Activated CD4-positive, CD25-positive, alpha-beta regulatory T cell treated with anti-CD3 and anti-CD28 coated beads, Interleukin-2, amount 50 U/mL, for 72 hours (primary cell): Measurements from ENCODE around the gene CUL4A.
"Not testable (repeated sequence)": the region's sequence is repeated elsewhere in the genome, so short reads cannot be mapped to it uniquely, and the experiment has no call there.

Source experiments
- DNase-seq: peaks from one replicate; pipeline ENCODE4 v3.0.0; 2021

The CUL4A gene

DNA sequence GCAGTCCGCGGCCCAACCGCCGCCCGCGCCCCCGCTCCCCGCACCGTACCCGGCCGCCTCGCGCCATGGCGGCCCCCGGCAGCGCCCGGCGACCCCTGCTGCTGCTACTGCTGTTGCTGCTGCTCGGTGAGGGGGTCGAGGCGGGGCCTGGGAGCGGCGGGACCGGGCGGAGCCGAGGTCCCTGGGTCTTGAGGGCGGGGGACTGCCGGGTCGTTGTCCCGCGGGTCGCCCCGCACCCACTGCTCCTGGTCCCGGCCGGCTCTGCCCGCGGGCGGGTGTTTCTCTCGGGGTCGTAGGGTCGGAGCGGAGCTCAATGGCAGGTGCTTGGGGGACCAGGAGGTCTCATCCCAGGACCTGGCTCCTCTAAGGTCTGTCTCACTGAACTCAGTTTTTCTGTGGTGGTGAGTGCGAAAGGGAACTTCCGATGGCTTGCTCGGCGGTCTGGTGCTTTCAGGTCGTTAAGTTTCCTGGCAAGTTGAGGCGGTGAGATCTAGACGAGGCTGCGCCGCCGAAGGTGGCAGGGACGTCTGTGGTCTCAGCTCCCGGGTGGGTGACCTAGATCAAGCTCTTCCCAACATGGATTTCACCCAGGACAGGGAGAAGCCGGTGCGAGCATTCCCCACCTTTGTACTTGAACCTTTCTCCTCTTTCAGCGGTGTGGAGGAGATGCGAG, 88.1 kb downstream of the CUL4A start:
- DNase-seq: no peak

DNA sequence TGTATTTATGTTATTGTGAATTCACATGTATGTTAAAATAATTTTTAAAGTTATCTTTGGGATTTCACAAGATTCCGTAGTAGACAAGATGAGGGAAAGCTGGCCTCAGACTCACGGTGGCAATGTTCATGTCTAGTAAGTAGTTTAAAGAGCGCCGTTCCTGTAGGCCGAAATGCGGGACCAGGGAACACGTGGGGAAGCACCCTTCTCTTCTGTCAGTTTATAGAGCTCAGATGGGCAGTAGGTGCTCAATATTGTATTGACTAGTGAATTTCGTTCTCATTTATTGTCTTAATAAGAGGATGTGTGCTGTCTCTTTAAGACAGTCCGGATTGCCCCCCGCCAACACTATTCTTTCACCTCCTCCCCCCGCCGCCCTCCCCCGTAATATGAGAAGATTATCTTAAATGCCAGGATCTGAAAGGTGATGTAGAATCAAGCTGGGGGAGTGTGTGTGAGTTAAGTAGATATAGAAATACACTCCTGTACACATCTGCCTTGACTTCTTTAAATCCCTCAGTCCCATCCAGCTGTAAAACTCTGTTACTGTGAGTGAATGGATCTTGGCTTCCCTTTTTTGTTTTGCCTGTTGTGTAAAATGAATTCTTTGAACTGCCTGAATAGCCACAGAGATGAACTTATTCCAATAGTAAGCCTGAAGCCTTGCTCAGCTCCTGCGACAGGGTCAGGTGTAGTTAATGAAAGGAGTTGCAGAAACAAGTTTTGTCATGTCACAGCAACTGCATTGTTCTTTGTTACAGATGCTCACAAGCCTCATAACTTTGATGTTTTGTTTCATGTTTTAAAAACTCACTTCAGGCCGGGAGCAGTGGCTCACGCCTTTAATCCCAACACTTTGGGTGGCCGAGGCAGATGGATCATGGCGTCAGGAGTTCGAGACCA, 88.9 kb downstream of the CUL4A start:
- no peak for DNase-seq

GRCh38 chr13:113299951-113300350, 90.5 kb downstream of the CUL4A start:
- DNase-seq: no peak

DNA sequence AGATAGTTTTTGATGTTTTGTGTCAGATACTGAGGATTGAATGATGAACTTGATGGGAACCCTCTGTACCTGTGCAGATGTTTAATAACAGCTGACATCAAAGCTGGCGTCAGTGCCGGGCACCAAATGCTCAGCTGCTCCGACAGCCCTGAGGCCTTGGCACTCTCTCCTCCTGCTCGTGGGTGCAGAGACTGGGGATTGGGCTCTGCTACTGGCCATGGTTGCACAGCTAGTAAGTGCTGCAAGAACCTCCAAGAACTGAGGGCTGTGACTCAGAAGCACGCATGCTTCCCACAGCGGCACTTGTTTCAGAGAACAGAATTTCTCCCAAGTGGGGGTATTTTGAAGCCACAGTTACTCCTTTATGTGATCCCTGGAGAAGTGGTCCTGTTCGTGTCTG, 93.6 kb downstream of the CUL4A start:
- DNase-seq: no peak

DNA sequence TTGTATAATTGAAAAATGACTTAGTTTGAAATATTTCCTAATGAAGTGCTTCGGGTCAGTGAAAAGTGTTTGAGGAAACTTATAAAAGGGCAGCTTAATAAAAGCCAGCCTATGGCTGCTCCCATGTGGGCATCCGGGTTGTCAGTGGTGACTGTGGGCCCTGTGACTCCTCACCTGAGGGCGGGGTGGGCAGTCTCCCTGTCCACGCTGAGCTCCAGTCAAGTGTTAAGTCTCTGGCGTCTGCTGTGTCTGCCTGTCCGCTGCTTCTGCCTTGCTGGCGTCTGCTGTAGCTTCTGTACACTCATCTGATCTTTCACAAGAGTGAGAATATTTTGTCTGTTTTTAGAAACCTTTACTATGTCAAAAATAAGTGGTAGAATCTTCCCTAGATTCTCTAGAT, 94.7 kb downstream of the CUL4A start:
- no peak for DNase-seq

- no peak for DNase-seq
Measured at GRCh38 chr13:113305208-113305607, 95.8 kb downstream of the CUL4A start.

GRCh38 chr13:113307491-113307890, 98.1 kb downstream of the CUL4A start:
- no peak for DNase-seq

GRCh38 chr13:113309473-113309872, 100.1 kb downstream of the CUL4A start:
- DNase-seq: no peak

DNA sequence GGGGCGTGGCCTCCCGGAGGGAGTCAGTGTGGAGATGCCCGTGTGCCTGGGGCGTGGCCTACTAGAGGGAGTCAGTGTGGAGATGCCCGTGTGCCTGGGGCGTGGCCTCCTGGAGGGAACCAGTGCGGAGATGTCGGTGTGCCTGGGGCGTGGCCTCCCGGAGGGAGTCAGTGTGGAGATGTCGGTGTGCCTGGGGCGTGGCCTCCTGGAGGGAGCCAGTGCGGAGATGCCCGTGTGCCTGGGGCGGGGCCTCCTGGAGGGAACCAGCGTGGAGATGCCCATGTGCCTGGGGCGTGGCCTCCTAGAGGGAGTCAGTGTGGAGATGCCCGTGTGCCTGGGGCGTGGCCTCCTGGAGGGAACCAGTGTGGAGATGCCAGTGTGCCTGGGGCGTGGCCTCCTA, 104.7 kb downstream of the CUL4A start:
- DNase-seq: not testable (repeated sequence)

DNA sequence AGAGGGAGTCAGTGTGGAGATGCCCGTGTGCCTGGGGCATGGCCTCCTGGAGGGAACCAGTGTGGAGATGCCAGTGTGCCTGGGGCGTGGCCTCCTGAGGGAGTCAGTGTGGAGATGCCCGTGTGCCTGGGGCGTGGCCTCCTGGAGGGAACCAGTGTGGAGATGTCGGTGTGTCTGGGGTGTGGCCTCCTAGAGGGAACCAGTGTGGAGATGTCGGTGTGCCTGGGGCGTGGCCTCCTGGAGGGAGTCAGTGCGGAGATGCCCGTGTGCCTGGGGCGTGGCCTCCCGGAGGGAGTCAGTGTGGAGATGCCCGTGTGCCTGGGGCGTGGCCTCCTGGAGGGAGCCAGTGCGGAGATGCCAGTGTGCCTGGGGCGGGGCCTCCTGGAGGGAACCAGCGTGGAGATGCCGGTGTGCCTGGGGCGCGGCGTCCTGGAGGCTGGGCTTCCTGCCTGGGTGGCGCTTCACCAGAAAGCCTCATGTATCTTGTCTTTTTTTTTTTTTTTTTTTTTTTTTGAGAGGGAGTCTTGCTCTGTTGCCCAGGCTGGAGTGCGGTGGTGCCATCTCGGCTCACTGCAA, 105.6 kb downstream of the CUL4A start:
- not testable (repeated sequence) for DNase-seq

GRCh38 chr13:113315992-113316391, 106.6 kb downstream of the CUL4A start:
- no peak for DNase-seq
